NCI-H2081 treated with DMSO at 0.1 percent for 48 hours (cell line): ENCODE results near the gene CTCF.

Experiments
- DNase-seq: peaks from one replicate; lab custom pipeline; 2025; lab: John Stamatoyannopoulos, UW

Gene CTCF

GRCh38 chr16:67549936-67550335 lies 12.4 kb upstream of the CTCF start:
- no peak for DNase-seq

GRCh38 chr16:67551091-67551490 lies 11.2 kb upstream of the CTCF start:
- no peak for DNase-seq

- no peak for DNase-seq
Measured at GRCh38 chr16:67551972-67552371, 10.4 kb upstream of the CTCF start.

GRCh38 chr16:67552476-67552875 lies 9.8 kb upstream of the CTCF start:
- no peak for DNase-seq

- DNase-seq = no peak
Measured at GRCh38 chr16:67555795-67556212, 6.5 kb upstream of the CTCF start.

GRCh38 chr16:67558859-67559258 lies 3.5 kb upstream of the CTCF start:
- no peak for DNase-seq

- DNase-seq = no peak
Measured at GRCh38 chr16:67560827-67561342, 1.4 kb upstream of the CTCF start.

- no peak for DNase-seq
Measured at GRCh38 chr16:67561501-67561823, 864 bp upstream of the CTCF start.

GRCh38 chr16:67561824-67562525 lies 351 bp upstream of the CTCF start:
- DNase-seq = no peak

- no peak for DNase-seq
Measured at GRCh38 chr16:67562918-67563707, 787 bp downstream of the CTCF start.

GRCh38 chr16:67563708-67564468 lies 1.6 kb downstream of the CTCF start:
- no peak for DNase-seq

- no peak for DNase-seq
Measured at GRCh38 chr16:67565470-67566100, 3.3 kb downstream of the CTCF start.

- DNase-seq = no peak
Measured at GRCh38 chr16:67571464-67571863, 9.1 kb downstream of the CTCF start.

GRCh38 chr16:67571981-67572431 lies 9.7 kb downstream of the CTCF start:
- DNase-seq = no peak

- no peak for DNase-seq
Measured at GRCh38 chr16:67579686-67580085, 17.4 kb downstream of the CTCF start.

- DNase-seq = no peak
Measured at GRCh38 chr16:67580202-67580601, 17.9 kb downstream of the CTCF start.

GRCh38 chr16:67593288-67593687 lies 31.0 kb downstream of the CTCF start:
- DNase-seq = no peak

- DNase-seq = no peak
Measured at GRCh38 chr16:67593701-67594100, 31.4 kb downstream of the CTCF start.

- DNase-seq = no peak
Measured at GRCh38 chr16:67594256-67594915, 32.1 kb downstream of the CTCF start.

- DNase-seq = no peak
Measured at GRCh38 chr16:67594956-67595355, 32.6 kb downstream of the CTCF start.

- no peak for DNase-seq
Measured at GRCh38 chr16:67598527-67598926, 36.2 kb downstream of the CTCF start.

- no peak for DNase-seq
Measured at GRCh38 chr16:67605641-67606040, 43.3 kb downstream of the CTCF start.
